ENCODE measurements around the gene SLC22A31. TPM values are rescaled to one million over a fixed set of nuclear protein-coding genes. Genes with fewer than 3 reads are reported as not detected.

Gene SLC22A31
- total RNA-seq, 1 donor from 2014 or later, result 6.1 TPM

DNA sequence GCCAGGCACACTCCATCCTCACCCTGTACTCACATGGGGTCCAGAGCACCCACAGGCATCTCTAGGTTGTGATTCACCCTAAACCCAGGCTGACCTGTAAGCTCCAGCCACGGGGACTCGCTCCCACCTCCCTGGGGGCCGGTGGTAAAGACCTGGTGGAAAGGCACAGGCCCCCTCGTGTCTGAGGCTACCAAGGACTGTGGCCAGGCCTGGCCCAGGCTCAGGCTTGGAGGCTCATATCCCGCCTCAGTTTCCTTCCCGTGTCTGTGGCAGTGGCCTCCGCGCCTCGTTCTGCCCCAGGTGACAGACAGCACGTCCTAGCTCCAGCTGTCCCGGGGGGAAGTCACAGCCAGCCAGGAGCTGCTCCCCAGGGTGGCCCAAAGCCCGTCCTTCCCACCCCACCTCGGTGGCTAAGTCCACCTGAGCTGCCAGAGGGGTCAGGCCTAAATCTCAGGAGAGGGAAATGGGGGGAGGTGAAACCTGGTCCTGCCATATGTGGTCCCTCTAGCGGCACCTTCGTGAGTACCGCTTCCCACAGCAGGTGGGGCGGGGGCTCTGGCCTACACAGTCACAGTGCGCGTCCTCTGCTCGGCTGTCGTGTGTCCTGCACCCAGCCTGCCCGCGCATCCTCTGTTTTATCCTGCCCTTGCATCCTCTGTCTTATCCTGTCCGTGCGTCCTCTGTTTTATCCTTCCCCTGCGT, 16.2 kb downstream of the SLC22A31 start:
- DNase-seq (ENCODE audit: low read depth), result no peak
- Histone ChIP-seq H3K27me3 (ENCODE audit: control insufficient read depth, insufficient read depth, low read length) (peaks cover 12% of the 10 kb centered on the region), H3K4me3 (ENCODE audit: low read depth, low read length) (no peak overlapping the region), H3K36me3 (ENCODE audit: control insufficient read depth, insufficient read depth, low read length) (no peaks in the 10 kb centered on the region)
- TF ChIP-seq, protein P1, sequence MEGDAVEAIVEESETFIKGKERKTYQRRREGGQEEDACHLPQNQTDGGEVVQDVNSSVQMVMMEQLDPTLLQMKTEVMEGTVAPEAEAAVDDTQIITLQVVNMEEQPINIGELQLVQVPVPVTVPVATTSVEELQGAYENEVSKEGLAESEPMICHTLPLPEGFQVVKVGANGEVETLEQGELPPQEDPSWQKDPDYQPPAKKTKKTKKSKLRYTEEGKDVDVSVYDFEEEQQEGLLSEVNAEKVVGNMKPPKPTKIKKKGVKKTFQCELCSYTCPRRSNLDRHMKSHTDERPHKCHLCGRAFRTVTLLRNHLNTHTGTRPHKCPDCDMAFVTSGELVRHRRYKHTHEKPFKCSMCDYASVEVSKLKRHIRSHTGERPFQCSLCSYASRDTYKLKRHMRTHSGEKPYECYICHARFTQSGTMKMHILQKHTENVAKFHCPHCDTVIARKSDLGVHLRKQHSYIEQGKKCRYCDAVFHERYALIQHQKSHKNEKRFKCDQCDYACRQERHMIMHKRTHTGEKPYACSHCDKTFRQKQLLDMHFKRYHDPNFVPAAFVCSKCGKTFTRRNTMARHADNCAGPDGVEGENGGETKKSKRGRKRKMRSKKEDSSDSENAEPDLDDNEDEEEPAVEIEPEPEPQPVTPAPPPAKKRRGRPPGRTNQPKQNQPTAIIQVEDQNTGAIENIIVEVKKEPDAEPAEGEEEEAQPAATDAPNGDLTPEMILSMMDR (IDR thresholded peaks at IDR 0.05; ENCODE audit: insufficient read depth, low read length, poor library complexity, severe bottlenecking), result no peak

DNA sequence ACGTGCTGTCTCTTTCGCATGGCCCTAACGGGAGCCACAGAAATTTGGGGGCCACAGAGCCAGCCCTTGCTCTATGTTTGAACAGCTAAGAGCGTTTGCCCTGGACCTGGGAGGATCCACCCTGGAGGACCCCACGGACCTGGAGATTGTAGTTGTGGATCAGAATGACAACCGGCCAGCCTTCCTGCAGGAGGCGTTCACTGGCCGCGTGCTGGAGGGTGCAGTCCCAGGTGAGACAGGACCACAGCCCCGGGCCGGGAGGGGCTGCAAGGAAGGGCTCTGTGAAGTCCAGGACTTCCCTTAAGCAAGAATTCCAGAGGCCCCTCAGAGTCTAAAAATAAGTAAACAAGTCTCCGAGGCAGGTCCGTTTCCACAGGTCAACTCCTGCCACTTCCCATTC, 16.9 kb downstream of the SLC22A31 start:
- TF ChIP-seq, protein P1 (IDR thresholded peaks at IDR 0.05; ENCODE audit: insufficient read depth, low read length, poor library complexity, severe bottlenecking), result no peak
- Histone ChIP-seq H3K27me3 (ENCODE audit: control insufficient read depth, insufficient read depth, low read length) (peaks cover 15% of the 10 kb centered on the region), H3K36me3 (ENCODE audit: control insufficient read depth, insufficient read depth, low read length) (no peaks in the 10 kb centered on the region), H3K4me3 (ENCODE audit: low read depth, low read length) (no peak overlapping the region)
- no peak for DNase-seq (ENCODE audit: low read depth)

DNA sequence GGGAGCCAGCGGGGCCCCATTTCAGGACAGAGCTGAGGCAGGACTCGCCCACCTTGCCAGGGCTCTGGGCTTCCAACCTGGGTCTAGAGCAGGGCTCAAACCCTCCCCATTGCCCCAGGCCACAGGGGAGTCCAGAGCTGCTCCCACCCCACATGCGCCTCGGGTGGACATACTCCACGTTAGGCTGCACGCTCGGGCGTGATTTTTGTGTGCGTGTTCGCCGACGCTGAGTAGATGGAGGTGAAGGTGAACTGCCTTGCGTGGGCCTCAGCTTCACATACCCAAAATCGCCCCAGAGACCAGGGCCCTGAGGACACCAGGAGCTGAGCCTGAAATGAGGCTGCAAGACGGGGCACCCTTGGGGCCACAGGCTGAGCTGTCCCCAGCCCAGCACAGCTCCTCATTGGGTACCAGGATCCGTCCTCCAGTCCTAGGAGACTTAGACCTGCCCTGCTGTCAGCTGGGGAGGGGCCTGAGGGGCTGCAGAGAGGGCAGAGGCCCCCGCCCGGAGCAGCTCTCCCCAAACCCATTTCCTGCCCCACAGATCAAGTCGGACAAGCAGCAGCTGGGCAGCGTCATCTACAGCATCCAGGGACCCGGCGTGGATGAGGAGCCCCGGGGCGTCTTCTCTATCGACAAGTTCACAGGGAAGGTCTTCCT, 20.6 kb downstream of the SLC22A31 start:
- DNase-seq (ENCODE audit: low read depth), result no peak

DNA sequence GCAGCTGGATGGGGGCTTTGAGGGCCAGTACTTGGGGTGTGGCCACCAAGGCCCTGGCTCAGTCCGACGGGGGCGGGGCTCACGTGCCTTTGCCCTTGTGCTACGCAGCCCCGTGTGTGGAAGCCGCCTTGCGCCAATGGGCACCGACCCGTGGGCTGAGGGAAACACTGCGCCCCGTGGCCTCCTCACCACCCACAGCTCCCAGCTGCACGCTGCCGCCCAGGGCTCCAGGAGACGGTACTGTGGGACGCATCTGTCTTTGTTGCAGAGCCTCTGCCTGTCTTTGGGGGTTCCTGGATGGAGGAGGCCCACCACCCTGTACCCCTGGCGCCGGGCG, 21.2 kb downstream of the SLC22A31 start:
- TF ChIP-seq, protein P1 (IDR thresholded peaks at IDR 0.05; ENCODE audit: insufficient read depth, low read length, poor library complexity, severe bottlenecking), result no peak
- Histone ChIP-seq H3K4me3 (ENCODE audit: low read depth, low read length) (no peak overlapping the region), H3K36me3 (ENCODE audit: control insufficient read depth, insufficient read depth, low read length) (no peaks in the 10 kb centered on the region), H3K27me3 (ENCODE audit: control insufficient read depth, insufficient read depth, low read length) (peaks cover 33% of the 10 kb centered on the region)
- no peak for DNase-seq (ENCODE audit: low read depth)

More for the DNA sequence above, 20.6 kb downstream of the SLC22A31 start:
- no peak overlapping the region for H3K4me3 ChIP-seq (ENCODE audit: low read depth, low read length)
- H3K36me3 ChIP-seq (ENCODE audit: control insufficient read depth, insufficient read depth, low read length), result no peaks in the 10 kb centered on the region
- TF ChIP-seq, protein P1 (IDR thresholded peaks at IDR 0.05; ENCODE audit: insufficient read depth, low read length, poor library complexity, severe bottlenecking), result no peak
- H3K27me3 ChIP-seq (ENCODE audit: control insufficient read depth, insufficient read depth, low read length), result peaks cover 36% of the 10 kb centered on the region

DNA sequence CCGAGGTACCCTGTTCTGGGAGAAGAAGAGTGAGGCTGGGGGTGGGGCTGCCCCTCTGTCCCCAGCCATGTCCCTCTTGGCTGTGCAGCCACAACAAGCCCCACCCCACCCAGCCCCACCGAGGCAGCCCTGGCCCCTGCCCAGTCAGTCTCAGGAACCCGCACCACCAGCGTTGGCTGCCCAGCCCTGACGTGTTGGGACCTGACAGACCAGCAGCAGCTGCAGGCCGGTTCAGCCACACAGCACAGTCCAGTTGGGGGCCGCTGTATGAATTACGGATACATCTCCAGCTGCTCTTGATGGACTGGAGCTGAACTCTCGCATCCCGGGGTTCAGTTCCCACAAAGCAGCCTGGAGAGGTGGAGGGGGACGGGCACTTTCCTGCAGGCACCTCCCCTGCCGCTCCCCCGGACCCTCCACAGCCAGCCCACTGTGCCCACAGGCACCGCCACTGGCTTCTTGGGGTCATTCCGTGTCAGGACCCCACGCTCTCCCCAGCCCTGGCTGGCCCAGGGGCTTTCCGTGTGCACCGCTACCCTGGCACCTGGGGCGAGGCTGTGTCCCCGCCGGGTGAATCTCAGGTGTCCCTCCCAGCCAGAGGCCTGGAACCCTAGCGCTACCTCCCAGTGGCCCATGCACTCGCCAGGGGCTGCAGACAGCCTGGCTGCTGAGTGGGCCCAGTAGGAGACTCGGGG, 21.7 kb downstream of the SLC22A31 start:
- Histone ChIP-seq H3K27me3 (ENCODE audit: control insufficient read depth, insufficient read depth, low read length) (peaks cover 38% of the 10 kb centered on the region), H3K4me3 (ENCODE audit: low read depth, low read length) (no peak overlapping the region), H3K36me3 (ENCODE audit: control insufficient read depth, insufficient read depth, low read length) (no peaks in the 10 kb centered on the region)
- TF ChIP-seq, protein P1 (IDR thresholded peaks at IDR 0.05; ENCODE audit: insufficient read depth, low read length, poor library complexity, severe bottlenecking), result no peak
- no peak for DNase-seq (ENCODE audit: low read depth)
